HepG2 (cell line): ENCODE results near the gene DGKD. TPM values are rescaled to one million over a fixed set of nuclear protein-coding genes. Genes with fewer than 3 reads are reported as not detected.

Experiments
- ARNT ChIP-seq: fragments of 450-650 bp; IDR thresholded peaks from 2 replicates; pipeline ENCODE4 v1.6.1; 2017
- FOXO1 ChIP-seq: sonication (generic); formaldehyde crosslinking; IDR thresholded peaks from 2 replicates; pipeline ENCODE4 v1.4.0; 2020; ENCODE audit warnings: missing genetic modification reagents
- KDM3A ChIP-seq: IDR thresholded peaks from 2 replicates; pipeline ENCODE4 v1.6.1; 2018; ENCODE audit warnings: low read depth, missing compliant biosample characterization
- MAFF ChIP-seq: IDR thresholded peaks from 2 replicates; pipeline ENCODE4 v1.6.1; 2011; ENCODE audit warnings: low read depth, low read length, improper control_type of control experiment
- MIER2 ChIP-seq: IDR thresholded peaks from 2 replicates; pipeline ENCODE4 v1.6.1; 2016; ENCODE audit warnings: missing biosample characterization, missing genetic modification reagents
- RNF2 ChIP-seq: fragments of 450-650 bp; conservative IDR thresholded peaks from 2 replicates; pipeline ENCODE4 v1.6.1; 2016; ENCODE audit warnings: low read depth
- ZNF180 ChIP-seq: sonication (generic); formaldehyde crosslinking; IDR thresholded peaks from 2 replicates; pipeline ENCODE4 v1.4.0; 2020; ENCODE audit warnings: low read depth, missing genetic modification reagents, borderline replicate concordance
- ZNF256 ChIP-seq: sonication (generic); formaldehyde crosslinking; conservative IDR thresholded peaks from 2 replicates; pipeline ENCODE4 v1.4.0; 2020; ENCODE audit warnings: missing genetic modification reagents
- ZNF282 ChIP-seq: fragments of 450-650 bp; IDR thresholded peaks from 2 replicates; pipeline ENCODE4 v1.6.1; 2018; ENCODE audit not compliant: partially characterized antibody
- ZNF781 ChIP-seq: sonication (generic); formaldehyde crosslinking; IDR thresholded peaks from 2 replicates; pipeline ENCODE4 v1.5.1; 2020; ENCODE audit warnings: borderline replicate concordance, mild to moderate bottlenecking, missing genetic modification reagents; ENCODE audit errors: not compliant biosample characterization
- polyA plus RNA-seq, 8 experiments: library from polyadenylated mRNA; depleted of rRNA in 3 of 8; stranded (reverse) in 7 of 8; unstranded in 1 of 8; fragments of >200 nt; fragmentation: Illumina TruSeq in 4 of 8; extraction: Trizol in 4 of 8; gene quantifications; 2 replicates each; pipeline versions ENCODE4 v1.2.1 to v1.2.3, GENCODE V29; 2011 to 2016; ENCODE audit warnings: low read depth in 4 of 8, missing spikeins in 1 of 8, mixed read lengths in 1 of 8; ENCODE audit not compliant: insufficient read depth in 1 of 8
- total RNA-seq, 5 experiments: library from RNA; depleted of rRNA; stranded (reverse); fragments of >200 nt; fragmentation: Illumina TruSeq; extraction: Trizol; gene quantifications; 2 replicates each; pipeline ENCODE4 v1.2.3, GENCODE V29; 2016; ENCODE audit warnings: low read depth in 1 of 5
- TF ChIP-seq, protein P1 (sequence below): sonication (generic); formaldehyde crosslinking; IDR thresholded peaks from one replicate; pipeline ENCODE4 v1.5.1; 2020; ENCODE audit warnings: mild to moderate bottlenecking, missing genetic modification reagents; ENCODE audit errors: not compliant biosample characterization
- TF ChIP-seq, protein P2 (sequence below): sonication (generic); formaldehyde crosslinking; IDR thresholded peaks from 2 replicates; pipeline ENCODE4 v1.5.0; 2020; ENCODE audit warnings: missing genetic modification reagents
- TF ChIP-seq, protein P3 (sequence below): sonication (generic); formaldehyde crosslinking; IDR thresholded peaks from 2 replicates; pipeline ENCODE4 v1.4.0; 2020; ENCODE audit warnings: missing genetic modification reagents
- TF ChIP-seq, protein P4 (sequence below): sonication (generic); formaldehyde crosslinking; conservative IDR thresholded peaks from 2 replicates; pipeline ENCODE4 v1.5.0; 2020; ENCODE audit warnings: missing genetic modification reagents

DGKD gene
- total and polyA plus RNA-seq, 2 of the 13 experiments (the other 11 are each of a cell fraction or from before 2014, with no cell fraction given): 24.5 to 33.2 TPM

DNA sequence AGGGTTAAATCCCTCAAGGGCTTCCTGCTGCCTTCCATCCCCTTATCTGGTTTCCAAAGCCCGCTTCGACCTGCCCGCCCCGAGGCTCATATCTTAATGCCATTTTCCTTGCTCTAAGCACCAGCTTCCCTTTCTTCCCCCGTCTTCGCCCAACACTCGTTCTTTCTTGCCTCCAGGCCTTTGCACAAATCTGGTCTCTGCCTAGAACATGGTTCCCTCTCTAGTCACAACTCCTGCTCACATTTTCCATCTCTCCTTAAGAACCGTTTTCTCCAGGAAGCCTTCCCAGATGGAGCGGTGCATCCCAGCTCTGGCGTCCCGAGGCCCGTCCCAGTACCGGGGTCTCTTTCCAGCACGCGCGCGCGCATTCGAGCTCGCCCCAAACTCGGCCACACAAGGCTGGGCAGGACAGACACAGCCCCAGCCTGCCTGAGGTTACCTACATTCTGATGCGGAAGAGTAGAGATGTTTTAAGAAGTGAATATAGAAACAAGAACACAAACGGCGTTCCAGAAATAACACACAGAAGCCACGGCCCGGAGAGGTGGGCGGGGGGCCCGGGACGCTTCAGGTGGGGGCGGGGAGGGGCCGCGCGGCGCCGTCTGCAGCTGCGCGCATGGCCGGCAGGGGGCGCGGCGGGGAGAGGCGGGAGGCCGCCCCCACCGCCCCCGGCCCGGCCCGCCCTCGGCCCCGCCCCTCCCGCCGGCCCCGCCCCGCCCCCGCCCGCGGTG is at the start of gene DGKD (continued):
- TF ChIP-seq, protein P1, sequence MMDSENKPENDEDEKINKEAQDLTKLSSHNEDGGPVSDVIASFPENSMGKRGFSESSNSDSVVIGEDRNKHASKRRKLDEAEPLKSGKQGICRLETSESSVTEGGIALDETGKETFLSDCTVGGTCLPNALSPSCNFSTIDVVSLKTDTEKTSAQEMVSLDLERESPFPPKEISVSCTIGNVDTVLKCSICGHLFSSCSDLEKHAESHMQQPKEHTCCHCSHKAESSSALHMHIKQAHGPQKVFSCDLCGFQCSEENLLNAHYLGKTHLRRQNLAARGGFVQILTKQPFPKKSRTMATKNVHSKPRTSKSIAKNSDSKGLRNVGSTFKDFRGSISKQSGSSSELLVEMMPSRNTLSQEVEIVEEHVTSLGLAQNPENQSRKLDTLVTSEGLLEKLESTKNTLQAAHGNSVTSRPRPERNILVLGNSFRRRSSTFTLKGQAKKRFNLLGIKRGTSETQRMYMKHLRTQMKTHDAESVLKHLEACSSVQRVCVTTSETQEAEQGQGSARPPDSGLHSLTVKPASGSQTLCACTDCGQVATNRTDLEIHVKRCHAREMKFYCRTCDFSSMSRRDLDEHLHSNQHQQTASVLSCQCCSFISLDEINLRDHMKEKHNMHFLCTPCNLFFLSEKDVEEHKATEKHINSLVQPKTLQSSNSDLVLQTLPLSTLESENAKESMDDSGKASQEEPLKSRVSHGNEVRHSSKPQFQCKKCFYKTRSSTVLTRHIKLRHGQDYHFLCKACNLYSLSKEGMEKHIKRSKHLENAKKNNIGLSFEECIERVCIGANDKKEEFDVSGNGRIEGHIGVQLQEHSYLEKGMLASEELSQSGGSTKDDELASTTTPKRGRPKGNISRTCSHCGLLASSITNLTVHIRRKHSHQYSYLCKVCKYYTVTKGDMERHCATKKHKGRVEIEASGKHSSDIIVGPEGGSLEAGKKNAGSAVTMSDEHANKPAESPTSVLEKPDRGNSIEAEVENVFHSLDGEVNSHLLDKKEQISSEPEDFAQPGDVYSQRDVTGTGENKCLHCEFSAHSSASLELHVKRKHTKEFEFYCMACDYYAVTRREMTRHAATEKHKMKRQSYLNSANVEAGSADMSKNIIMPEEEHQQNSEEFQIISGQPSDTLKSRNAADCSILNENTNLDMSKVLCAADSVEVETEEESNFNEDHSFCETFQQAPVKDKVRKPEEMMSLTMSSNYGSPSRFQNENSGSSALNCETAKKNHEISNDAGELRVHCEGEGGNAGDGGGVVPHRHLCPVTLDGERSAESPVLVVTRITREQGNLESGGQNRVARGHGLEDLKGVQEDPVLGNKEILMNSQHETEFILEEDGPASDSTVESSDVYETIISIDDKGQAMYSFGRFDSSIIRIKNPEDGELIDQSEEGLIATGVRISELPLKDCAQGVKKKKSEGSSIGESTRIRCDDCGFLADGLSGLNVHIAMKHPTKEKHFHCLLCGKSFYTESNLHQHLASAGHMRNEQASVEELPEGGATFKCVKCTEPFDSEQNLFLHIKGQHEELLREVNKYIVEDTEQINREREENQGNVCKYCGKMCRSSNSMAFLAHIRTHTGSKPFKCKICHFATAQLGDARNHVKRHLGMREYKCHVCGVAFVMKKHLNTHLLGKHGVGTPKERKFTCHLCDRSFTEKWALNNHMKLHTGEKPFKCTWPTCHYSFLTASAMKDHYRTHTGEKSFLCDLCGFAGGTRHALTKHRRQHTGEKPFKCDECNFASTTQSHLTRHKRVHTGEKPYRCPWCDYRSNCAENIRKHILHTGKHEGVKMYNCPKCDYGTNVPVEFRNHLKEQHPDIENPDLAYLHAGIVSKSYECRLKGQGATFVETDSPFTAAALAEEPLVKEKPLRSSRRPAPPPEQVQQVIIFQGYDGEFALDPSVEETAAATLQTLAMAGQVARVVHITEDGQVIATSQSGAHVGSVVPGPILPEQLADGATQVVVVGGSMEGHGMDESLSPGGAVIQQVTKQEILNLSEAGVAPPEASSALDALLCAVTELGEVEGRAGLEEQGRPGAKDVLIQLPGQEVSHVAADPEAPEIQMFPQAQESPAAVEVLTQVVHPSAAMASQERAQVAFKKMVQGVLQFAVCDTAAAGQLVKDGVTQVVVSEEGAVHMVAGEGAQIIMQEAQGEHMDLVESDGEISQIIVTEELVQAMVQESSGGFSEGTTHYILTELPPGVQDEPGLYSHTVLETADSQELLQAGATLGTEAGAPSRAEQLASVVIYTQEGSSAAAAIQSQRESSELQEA: no peak
- TF ChIP-seq KDM3A (CRISPR knock-in tag) (0 out of 2 replicates have a peak, but pooled peaks have one; percentile 52), RNF2 (0 out of 2 replicates have a peak, but pooled peaks have one; percentile 23), ZNF781 (CRISPR knock-in tag) (peak; percentile 68), ZNF282 (no peak), MIER2 (CRISPR knock-in tag) (no peak), FOXO1 (CRISPR knock-in tag) (no peak), ZNF256 (CRISPR knock-in tag) (no peak), ARNT (no peak), MAFF (no peak), ZNF180 (no peak)
- TF ChIP-seq, protein P2, sequence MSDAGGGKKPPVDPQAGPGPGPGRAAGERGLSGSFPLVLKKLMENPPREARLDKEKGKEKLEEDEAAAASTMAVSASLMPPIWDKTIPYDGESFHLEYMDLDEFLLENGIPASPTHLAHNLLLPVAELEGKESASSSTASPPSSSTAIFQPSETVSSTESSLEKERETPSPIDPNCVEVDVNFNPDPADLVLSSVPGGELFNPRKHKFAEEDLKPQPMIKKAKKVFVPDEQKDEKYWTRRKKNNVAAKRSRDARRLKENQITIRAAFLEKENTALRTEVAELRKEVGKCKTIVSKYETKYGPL (CRISPR knock-in tag): peak; percentile 31; the same call in 1 of the 2 replicates
- TF ChIP-seq, protein P3, sequence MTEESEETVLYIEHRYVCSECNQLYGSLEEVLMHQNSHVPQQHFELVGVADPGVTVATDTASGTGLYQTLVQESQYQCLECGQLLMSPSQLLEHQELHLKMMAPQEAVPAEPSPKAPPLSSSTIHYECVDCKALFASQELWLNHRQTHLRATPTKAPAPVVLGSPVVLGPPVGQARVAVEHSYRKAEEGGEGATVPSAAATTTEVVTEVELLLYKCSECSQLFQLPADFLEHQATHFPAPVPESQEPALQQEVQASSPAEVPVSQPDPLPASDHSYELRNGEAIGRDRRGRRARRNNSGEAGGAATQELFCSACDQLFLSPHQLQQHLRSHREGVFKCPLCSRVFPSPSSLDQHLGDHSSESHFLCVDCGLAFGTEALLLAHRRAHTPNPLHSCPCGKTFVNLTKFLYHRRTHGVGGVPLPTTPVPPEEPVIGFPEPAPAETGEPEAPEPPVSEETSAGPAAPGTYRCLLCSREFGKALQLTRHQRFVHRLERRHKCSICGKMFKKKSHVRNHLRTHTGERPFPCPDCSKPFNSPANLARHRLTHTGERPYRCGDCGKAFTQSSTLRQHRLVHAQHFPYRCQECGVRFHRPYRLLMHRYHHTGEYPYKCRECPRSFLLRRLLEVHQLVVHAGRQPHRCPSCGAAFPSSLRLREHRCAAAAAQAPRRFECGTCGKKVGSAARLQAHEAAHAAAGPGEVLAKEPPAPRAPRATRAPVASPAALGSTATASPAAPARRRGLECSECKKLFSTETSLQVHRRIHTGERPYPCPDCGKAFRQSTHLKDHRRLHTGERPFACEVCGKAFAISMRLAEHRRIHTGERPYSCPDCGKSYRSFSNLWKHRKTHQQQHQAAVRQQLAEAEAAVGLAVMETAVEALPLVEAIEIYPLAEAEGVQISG: peak; percentile 47; the same call in 1 of the 2 replicates
- TF ChIP-seq, protein P4, sequence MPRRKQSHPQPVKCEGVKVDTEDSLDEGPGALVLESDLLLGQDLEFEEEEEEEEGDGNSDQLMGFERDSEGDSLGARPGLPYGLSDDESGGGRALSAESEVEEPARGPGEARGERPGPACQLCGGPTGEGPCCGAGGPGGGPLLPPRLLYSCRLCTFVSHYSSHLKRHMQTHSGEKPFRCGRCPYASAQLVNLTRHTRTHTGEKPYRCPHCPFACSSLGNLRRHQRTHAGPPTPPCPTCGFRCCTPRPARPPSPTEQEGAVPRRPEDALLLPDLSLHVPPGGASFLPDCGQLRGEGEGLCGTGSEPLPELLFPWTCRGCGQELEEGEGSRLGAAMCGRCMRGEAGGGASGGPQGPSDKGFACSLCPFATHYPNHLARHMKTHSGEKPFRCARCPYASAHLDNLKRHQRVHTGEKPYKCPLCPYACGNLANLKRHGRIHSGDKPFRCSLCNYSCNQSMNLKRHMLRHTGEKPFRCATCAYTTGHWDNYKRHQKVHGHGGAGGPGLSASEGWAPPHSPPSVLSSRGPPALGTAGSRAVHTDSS (CRISPR knock-in tag): 0 out of 2 replicates have a peak, but pooled peaks have one; percentile 83
